COLO829 (cell line): ENCODE data around the gene PJVK.
A peak's percentile ranks its signal among the peaks of the same experiment; 100 is the strongest.

Source experiments
- DNase-seq: peaks from one replicate; pipeline ENCODE4 v3.0.0; 2012; ENCODE audit warnings: low spot score

The PJVK gene

DNA sequence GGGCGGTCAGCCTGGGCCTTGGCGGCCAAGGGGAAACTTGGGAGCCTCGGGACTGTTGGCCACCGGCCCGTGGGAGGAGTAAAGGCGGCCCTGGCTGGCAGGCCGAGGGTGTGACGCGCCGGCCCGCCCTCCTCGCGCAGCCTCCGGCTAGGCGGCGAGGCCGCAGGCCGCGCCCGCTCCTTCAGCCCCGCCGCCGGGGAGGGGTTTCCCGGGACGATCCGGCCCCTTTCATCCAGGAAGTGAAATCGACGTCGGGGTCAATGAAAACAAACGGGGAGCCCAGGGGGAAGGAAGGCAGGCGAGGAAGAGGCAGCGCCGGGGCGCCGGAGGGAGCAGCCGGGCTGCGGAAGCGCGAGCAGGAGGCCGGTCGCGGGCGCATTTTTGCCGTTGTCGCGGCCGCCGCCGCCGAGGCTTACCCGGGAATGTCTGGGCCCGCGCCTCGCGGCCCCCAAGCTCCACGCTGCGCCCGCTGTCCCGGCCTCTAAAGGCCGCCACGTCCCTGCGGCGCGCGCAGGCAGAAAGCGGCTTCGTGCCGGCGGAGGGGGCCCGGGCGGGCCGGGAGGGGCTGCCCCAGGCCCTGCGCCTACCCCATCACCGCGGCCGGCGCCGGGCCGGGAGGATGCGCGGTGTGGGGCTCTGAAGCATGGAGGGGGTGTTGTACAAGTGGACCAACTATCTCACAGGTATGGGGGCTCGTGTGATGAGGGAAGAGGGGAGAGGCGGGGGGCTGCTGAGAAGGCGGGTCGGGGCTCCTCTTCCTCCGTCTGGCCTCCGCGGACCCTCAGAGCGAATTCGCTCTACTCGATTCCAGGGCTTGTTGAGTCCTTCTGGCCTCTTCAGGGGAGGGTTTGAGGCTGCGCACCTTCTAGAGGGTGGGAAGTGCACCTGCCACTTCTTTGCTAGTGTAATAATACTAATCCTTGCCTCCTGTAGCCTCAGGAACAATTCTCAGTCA is 29.3 kb downstream of the PJVK start, which contains the start of gene PLEKHA3:
TSS of gene PLEKHA3 (plus strand) at position 231 of the 955 bp plus-strand sequence. CDS start at position 644, 413 bp downstream.
- DNase-seq, result peak; percentile 93

DNA sequence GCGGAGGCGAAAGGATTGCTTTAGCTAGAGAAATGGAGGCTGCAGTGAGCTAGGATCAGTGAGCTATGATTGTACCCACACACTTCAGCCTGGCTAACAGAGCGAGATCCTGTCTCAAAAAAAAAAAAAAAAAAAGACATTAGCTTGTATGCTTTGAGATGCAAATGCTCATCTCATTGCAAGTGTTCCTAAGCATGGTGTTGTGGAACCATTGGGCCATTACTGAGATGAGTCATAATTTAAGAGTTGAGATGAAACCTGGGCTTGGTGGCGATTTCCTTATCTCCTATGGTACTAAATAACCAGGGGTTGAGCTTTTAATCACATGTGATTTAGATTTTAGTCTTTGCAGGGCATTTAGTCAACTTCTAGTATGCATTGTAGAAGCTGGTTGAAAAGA is 31.3 kb downstream of the PJVK start:
- DNase-seq, result no peak

GRCh38 chr2:178484245-178485041 is 33.3 kb downstream of the PJVK start:
- no peak for DNase-seq

- no peak for DNase-seq
Measured at GRCh38 chr2:178485356-178485755, 34.2 kb downstream of the PJVK start.

GRCh38 chr2:178491612-178492011 is 40.4 kb downstream of the PJVK start:
- no peak for DNase-seq

- DNase-seq, result no peak
Measured at GRCh38 chr2:178496049-178496448, 44.9 kb downstream of the PJVK start.

DNA sequence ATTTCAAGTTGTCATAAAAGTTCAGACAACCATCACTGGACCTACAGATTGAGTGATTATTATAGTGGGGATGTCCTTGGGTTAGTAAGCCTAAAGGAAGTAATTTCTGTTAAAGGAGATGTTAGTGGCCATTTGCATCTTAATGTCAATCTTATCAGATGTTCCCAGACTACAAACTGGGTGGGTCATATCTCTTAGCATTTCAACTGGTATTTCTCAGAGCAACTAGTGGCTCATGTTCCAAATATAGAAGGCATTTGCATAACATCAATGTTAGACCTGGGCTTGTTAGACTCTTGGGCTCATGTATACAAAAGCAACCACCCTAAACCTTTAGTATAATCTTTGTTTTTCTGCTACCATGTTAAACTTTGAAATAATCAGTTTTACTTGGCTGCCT is 47.0 kb downstream of the PJVK start:
- no peak for DNase-seq

DNA sequence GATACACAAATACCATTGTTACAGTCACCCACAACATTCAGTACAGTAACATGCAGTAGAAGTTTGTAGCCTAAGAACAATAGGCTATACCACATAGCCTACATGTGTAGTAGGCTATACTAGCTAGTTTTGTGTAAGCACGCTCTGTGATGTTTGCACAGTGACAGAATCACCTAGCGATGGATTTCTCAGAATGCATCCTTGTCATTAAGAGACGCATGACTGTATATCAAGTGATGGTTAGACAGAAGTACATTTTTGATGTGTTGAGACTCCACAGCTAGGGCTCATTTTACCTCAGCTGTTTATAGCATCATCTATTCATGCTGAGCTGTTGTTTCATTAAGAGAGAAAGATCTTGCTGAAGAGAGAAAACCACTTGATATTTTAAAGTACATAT is 48.5 kb downstream of the PJVK start:
- DNase-seq, result no peak

GRCh38 chr2:178502751-178503150 is 51.6 kb downstream of the PJVK start:
- no peak for DNase-seq

DNA sequence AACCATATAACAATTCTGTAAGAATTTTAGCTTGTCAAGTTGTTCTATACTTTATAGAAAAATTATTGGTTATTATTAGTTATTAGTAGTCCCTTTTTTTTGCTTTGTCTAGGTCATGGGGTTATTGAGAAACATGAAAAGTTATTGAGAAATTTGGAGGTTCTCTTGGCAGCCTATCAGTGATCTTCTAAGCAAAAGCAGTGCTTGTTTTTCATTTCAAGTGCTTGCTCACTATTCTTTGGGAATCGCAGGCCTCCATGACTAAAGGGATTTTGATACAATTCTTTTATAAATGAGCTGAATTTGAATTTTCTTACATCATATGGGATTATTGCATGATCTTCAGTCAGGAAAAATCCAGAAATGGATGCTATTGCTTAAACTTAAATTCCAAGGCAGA is 54.9 kb downstream of the PJVK start:
- no peak for DNase-seq

GRCh38 chr2:178506524-178506923 is 55.3 kb downstream of the PJVK start:
- DNase-seq, result no peak

DNA sequence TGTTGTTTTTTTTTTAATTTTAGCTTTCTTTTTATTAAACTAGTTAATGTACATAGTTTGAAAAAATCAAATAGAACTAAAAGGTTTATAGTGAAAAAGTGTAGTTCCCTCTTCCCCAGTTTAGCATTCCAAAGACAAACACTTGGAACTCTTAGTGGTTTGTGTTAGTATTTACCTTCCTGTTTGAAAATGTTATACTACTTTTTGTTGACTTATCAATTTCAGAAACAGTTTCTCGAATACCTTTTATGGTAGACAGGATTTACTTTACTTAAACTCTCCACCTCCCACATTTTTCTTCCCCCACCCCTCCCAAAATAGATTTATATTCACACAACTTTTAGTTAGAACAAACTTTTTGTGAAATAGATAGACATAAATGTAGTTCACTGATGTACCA is 55.8 kb downstream of the PJVK start:
- DNase-seq, result no peak

DNA sequence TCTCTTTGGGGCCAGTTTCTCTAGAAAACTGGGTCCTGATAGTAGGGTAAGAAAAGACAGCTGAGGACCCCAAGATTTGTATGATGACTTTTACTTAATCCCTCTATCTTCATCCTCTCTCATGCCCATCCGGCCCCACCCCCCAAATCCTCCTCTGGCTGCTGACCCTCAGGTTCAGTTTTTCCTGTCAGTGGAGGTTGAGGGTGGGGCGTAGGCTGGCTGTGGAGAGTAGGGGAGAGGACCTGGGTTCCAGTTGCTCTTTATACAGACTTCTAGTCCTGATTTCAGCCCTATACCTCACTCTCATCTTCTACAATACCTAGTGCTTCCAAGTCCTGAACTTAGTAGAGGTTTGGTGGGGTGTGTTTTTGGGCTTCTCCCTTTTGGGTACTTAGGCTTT is 57.5 kb downstream of the PJVK start:
- DNase-seq, result no peak

- no peak for DNase-seq
Measured at GRCh38 chr2:178510384-178510783, 59.2 kb downstream of the PJVK start.
